Sigmoid colon (tissue), 3 donors: ENCODE results near the gene CHID1.

ENCODE experiments used
- CTCF ChIP-seq, 4 experiments: fragments of 450-650 bp in 3 of 4; fragments of 200-600 bp in 1 of 4; IDR thresholded peaks; one replicate each; pipeline ENCODE4 v1.5.1; 2016 to 2019; ENCODE audit warnings: antibody characterized with exemption in 4 of 4, mild to moderate bottlenecking in 3 of 4, moderate library complexity in 2 of 4
- POLR2A ChIP-seq, 2 donors: fragments of 450-650 bp; IDR thresholded peaks; one replicate each; pipeline ENCODE4 v1.6.1; 2016; ENCODE audit warnings: antibody characterized with exemption in 2 of 2, mild to moderate bottlenecking in 2 of 2, moderate library complexity in 2 of 2

- no peak for TF ChIP-seq CTCF (IDR thresholded peaks at IDR 0.05)
- no peak for TF ChIP-seq POLR2A (IDR thresholded peaks at IDR 0.05)
These were observed 4.3 kb upstream of the CHID1 start for GRCh38 chr11:914747-915501.
